Erythroblast (primary cell): ENCODE data around the gene CSE1L.

ENCODE experiments used
- GATA1 ChIP-seq: IDR thresholded peaks from 2 replicates; pipeline ENCODE4 v1.6.1; 2011; ENCODE audit warnings: low read depth, mild to moderate bottlenecking, control low read depth, low read length, moderate library complexity
- POLR2A ChIP-seq: IDR thresholded peaks from 2 replicates; pipeline ENCODE4 v1.6.1; 2011; ENCODE audit warnings: mild to moderate bottlenecking, low read length

DNA sequence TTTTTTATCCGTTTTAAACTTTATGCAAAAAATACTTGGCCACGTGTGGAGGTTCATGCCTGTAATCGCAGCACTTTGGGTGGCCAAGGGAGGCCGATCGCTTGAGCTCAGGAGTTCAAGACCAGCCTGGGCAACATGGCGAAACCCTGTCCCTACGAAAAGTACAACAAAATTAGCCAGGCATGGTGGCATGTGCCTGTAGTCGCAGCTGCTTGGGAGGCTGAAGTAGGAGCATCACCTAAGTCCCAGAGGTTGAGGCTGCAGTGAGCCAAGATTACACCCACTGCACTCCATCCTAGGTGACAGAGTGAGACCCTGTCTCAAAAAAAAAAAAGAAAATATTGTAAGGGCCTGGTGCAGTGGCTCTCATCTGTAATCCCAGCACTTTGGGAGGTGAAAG, 45.0 kb downstream of the CSE1L start:
- TF ChIP-seq POLR2A (no peak), GATA1 (no peak)
